Natural killer cell (primary cell): ENCODE measurements around the gene HTR5A. TPM values are rescaled to one million over a fixed set of nuclear protein-coding genes. Genes with fewer than 3 reads are reported as not detected.

Experiments
- ATAC-seq, 3 donors: fragments of 150-1000 bp in 2 of 3; fragments of 200-7000 bp in 1 of 3; cut with Tn5 transposase; 1 replicate in 1 of 3; 2 replicates in 2 of 3; pipeline ENCODE4 v1.10.0; 2021; ENCODE audit warnings: mild to moderate bottlenecking in 2 of 3, moderate library complexity in 2 of 3
- DNase-seq, 2 donors: peaks; one replicate each; pipeline versions ENCODE4 v3.0.0 to v3.0.0-alpha.2; 2013 to 2021; ENCODE audit warnings: mixed read lengths in 1 of 2
- H3K27ac ChIP-seq: one replicate; pipeline ENCODE4 v1.5.1; 2013; ENCODE audit warnings: mild to moderate bottlenecking, low read length
- H3K27me3 ChIP-seq: one replicate; pipeline ENCODE4 v1.6.1; 2013; ENCODE audit warnings: low read length; ENCODE audit not compliant: control insufficient read depth, insufficient read depth
- H3K36me3 ChIP-seq: one replicate; pipeline ENCODE4 v1.6.1; 2013; ENCODE audit warnings: low read length; ENCODE audit not compliant: control insufficient read depth, insufficient read depth
- H3K4me1 ChIP-seq: one replicate; pipeline ENCODE4 v1.6.1; 2013; ENCODE audit warnings: low read length; ENCODE audit not compliant: control insufficient read depth, insufficient read depth
- H3K4me3 ChIP-seq: one replicate; pipeline ENCODE4 v1.5.1; 2013; ENCODE audit warnings: low read length
- H3K9me3 ChIP-seq: one replicate; pipeline ENCODE4 v1.6.1; 2013; ENCODE audit warnings: low read length; ENCODE audit not compliant: control insufficient read depth, insufficient read depth
- H3K27ac Mint-ChIP-seq, 2 donors: one replicate each; pipeline ENCODE4 v1.8.0; 2022; ENCODE audit warnings: mild to moderate bottlenecking in 2 of 2, mixed read lengths in 2 of 2, moderate library complexity in 1 of 2
- H3K27me3 Mint-ChIP-seq, 2 donors: one replicate each; pipeline ENCODE4 v1.8.0; 2022; ENCODE audit warnings: low read depth in 2 of 2, mixed read lengths in 2 of 2
- H3K36me3 Mint-ChIP-seq: one replicate; pipeline ENCODE4 v1.8.0; 2022; ENCODE audit warnings: mixed read lengths
- H3K4me1 Mint-ChIP-seq, 2 donors: one replicate each; pipeline ENCODE4 v1.8.0; 2022; ENCODE audit warnings: mixed read lengths in 2 of 2
- H3K4me3 Mint-ChIP-seq: one replicate; pipeline ENCODE4 v1.8.0; 2022; ENCODE audit warnings: mild to moderate bottlenecking, moderate library complexity, mixed read lengths
- H3K9me3 Mint-ChIP-seq, 2 donors: one replicate each; pipeline ENCODE4 v1.8.0; 2022; ENCODE audit warnings: mixed read lengths in 2 of 2
- WGBS: methylation state at CpG from one replicate; pipeline ENCODE4 v1.1.7; 2013; ENCODE audit warnings: missing lambda C conversion rate; ENCODE audit not compliant: insufficient coverage; 5-methylcytosine and 5-hydroxymethylcytosine counted together
- intact Hi-C: fragments of 100-400 bp; cut with micrococcal nuclease; formaldehyde crosslinking; loops from one replicate; pipeline ENCODE4 v1.14.2; 2022
- total RNA-seq, 4 donors: library from RNA; stranded (reverse); fragments of 120-200 nt in 1 of 4; gene quantifications; one replicate each; pipeline versions ENCODE4 v1.2.3 to v1.2.4, GENCODE V29; 2013 to 2022
- TF ChIP-seq, protein P1 (sequence below): fragments of 200-600 bp; IDR thresholded peaks from one replicate; pipeline ENCODE4 v1.8.0; 2022; ENCODE audit warnings: antibody characterized with exemption

Gene HTR5A
- total RNA-seq, 3 donors from 2014 or later (not counting 1 experiment from before 2014, with no cell fraction given), result not detected

DNA sequence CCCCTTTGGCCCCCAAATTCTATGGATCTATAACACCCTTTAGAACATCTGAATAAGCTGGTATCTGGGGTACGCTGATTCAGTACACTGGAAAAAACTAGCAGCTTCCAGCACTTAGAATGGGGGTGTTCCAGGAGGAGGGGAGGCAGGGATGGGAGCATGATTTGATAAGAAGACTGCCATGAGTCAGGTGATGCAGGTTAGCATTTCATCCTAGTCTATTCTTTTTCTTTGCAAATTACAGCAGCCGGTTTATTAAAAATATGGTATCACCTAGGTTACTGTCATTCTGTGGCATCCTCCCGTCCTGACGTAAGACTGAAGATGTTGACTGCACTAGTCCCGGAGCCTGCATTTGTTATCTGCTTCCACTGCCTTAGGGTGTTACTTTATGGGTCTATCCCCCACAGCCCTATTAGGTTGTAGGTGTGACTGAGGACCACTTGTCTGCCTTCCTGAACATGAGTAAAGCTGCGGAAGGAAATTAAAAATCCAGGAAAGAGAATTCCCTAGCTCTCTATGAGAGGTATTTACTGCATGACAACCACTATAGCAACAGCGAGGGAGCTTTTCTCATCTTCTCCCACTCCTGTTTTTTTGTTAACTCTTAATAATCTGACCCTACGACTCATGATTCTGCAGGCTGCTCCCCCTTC lies 1.9 kb downstream of the HTR5A start:
- TF ChIP-seq, protein P1, sequence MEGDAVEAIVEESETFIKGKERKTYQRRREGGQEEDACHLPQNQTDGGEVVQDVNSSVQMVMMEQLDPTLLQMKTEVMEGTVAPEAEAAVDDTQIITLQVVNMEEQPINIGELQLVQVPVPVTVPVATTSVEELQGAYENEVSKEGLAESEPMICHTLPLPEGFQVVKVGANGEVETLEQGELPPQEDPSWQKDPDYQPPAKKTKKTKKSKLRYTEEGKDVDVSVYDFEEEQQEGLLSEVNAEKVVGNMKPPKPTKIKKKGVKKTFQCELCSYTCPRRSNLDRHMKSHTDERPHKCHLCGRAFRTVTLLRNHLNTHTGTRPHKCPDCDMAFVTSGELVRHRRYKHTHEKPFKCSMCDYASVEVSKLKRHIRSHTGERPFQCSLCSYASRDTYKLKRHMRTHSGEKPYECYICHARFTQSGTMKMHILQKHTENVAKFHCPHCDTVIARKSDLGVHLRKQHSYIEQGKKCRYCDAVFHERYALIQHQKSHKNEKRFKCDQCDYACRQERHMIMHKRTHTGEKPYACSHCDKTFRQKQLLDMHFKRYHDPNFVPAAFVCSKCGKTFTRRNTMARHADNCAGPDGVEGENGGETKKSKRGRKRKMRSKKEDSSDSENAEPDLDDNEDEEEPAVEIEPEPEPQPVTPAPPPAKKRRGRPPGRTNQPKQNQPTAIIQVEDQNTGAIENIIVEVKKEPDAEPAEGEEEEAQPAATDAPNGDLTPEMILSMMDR, result no peak
- no peaks in the 10 kb centered on the region for H3K36me3 ChIP-seq
- no peaks in the 10 kb centered on the region for H3K4me1 Mint-ChIP-seq
- no peak overlapping the region for H3K4me3 Mint-ChIP-seq
- ATAC-seq (no peak), DNase-seq (no peak)
- H3K27me3 ChIP-seq, result peaks cover 11% of the 10 kb centered on the region
- no peaks in the 10 kb centered on the region for H3K9me3 ChIP-seq
- H3K27me3 Mint-ChIP-seq, result peaks cover 18 to 34% of the 10 kb centered on the region in 2 donors
- no peak overlapping the region for H3K27ac ChIP-seq
- no peaks in the 10 kb centered on the region for H3K9me3 Mint-ChIP-seq
- H3K27ac Mint-ChIP-seq, result no peak overlapping the region
- WGBS, result 81% methylated on average over 8 of the region's 8 CpGs
- no peaks in the 10 kb centered on the region for H3K36me3 Mint-ChIP-seq
- intact Hi-C loops, result no loop called here
- no peak overlapping the region for H3K4me3 ChIP-seq
- H3K4me1 ChIP-seq, result peaks cover 7% of the 10 kb centered on the region

DNA sequence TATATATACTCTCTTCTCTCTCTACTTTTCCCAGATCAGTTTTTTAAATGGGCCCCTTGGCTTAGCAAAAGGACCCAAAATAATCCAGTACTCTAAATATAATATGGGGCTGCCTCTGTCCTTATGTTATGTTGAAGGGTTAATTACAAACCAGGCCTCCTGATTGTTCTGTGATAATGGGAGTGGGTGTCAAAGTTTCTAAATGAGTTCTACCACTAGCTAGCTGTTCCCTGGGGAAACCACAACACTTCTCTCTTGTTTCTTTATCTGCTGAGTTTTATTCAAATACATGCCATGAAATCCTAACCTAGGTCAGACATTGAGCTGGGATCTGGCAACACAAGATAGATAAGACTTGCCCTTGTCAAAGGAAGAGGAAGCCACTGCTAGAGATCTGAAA lies 3.8 kb downstream of the HTR5A start:
- Histone ChIP-seq H3K36me3 (no peaks in the 10 kb centered on the region), H3K27ac (no peak overlapping the region), H3K27me3 (peaks cover 8% of the 10 kb centered on the region), H3K4me1 (peaks cover 7% of the 10 kb centered on the region), H3K4me3 (no peak overlapping the region), H3K9me3 (no peaks in the 10 kb centered on the region)
- Mint-ChIP-seq H3K36me3 (no peaks in the 10 kb centered on the region), H3K9me3 (no peaks in the 10 kb centered on the region), H3K27ac (no peak overlapping the region), H3K27me3 (peaks cover 15 to 34% of the 10 kb centered on the region in 2 donors), H3K4me3 (no peak overlapping the region), H3K4me1 (no peaks in the 10 kb centered on the region)
- ATAC-seq, result no peak
- no peak for DNase-seq
- intact Hi-C loops, result no loop called here
- TF ChIP-seq, protein P1, result no peak

DNA sequence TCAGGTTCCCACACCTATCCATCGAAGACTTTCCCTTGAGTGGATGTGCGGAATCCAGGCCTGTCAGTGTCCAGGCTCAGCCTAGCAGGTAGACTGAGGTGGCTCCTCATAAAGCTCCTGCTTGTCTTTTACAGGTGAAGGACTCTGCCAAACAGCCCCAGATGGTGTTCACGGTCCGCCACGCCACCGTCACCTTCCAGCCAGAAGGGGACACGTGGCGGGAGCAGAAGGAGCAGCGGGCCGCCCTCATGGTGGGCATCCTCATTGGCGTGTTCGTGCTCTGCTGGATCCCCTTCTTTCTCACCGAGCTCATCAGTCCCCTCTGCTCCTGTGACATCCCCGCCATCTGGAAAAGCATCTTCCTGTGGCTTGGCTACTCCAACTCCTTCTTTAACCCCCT lies 13.9 kb downstream of the HTR5A start:
- TF ChIP-seq, protein P1, result no peak
- DNase-seq (no peak), ATAC-seq (no peak)
- Mint-ChIP-seq H3K36me3 (no peaks in the 10 kb centered on the region), H3K4me3 (no peak overlapping the region), H3K27ac (no peak overlapping the region), H3K27me3 (peaks cover 8 to 17% of the 10 kb centered on the region in 2 donors), H3K4me1 (no peaks in the 10 kb centered on the region), H3K9me3 (no peaks in the 10 kb centered on the region)
- 89% methylated on average over 14 of the region's 14 CpGs for WGBS
- Histone ChIP-seq H3K4me1 (no peaks in the 10 kb centered on the region), H3K36me3 (no peaks in the 10 kb centered on the region), H3K27ac (no peak overlapping the region), H3K9me3 (no peaks in the 10 kb centered on the region), H3K4me3 (no peak overlapping the region), H3K27me3 (no peaks in the 10 kb centered on the region)
- intact Hi-C loops, result no loop called here

DNA sequence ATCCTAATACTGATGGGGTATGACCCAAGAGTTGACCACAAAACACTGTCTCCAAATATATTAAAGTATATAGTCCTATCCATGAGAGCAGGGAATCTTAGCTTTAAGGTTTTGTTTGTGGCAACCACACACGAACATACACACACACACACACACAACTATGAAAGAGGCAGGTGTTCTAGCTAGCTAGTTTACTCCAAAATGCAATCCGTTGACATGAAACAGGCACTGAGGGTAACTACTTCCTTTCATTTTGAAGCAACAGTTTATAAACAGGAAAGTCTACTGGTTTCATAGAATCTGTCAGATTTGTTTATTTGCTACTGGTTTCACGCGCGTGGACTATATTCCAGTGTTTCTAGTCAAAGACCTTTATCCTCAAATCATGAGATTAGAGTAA lies 14.8 kb downstream of the HTR5A start:
- Histone ChIP-seq H3K4me3 (no peak overlapping the region), H3K9me3 (no peaks in the 10 kb centered on the region), H3K4me1 (no peaks in the 10 kb centered on the region), H3K27me3 (no peaks in the 10 kb centered on the region), H3K27ac (no peak overlapping the region), H3K36me3 (no peaks in the 10 kb centered on the region)
- TF ChIP-seq, protein P1, result no peak
- DNase-seq (no peak), ATAC-seq (no peak)
- Mint-ChIP-seq H3K36me3 (no peaks in the 10 kb centered on the region), H3K9me3 (no peaks in the 10 kb centered on the region), H3K27ac (no peak overlapping the region), H3K4me1 (no peaks in the 10 kb centered on the region), H3K4me3 (no peak overlapping the region), H3K27me3 (peaks cover 8 to 17% of the 10 kb centered on the region in 2 donors)
- WGBS, result 54% methylated on average over 5 of the region's 5 CpGs
- intact Hi-C loops, result no loop called here
